HG03457 (cell line): ENCODE results near the gene MRPL50.

Experiments used
- ATAC-seq: cut with Tn5 transposase; IDR thresholded peaks from one replicate; pipeline ENCODE4 v1.9.1; 2021; ENCODE audit warnings: moderate number of reproducible peaks; ENCODE audit not compliant: unreplicated experiment

Gene MRPL50

GRCh38 chr9:101380295-101380694 is 18.1 kb downstream of the MRPL50 start:
- ATAC-seq: no peak

- no peak for ATAC-seq
These were observed 22.1 kb downstream of the MRPL50 start for GRCh38 chr9:101376111-101376848.

GRCh38 chr9:101375546-101375945 is 22.9 kb downstream of the MRPL50 start:
- no peak for ATAC-seq

- no peak for ATAC-seq
These were observed 25.9 kb downstream of the MRPL50 start for GRCh38 chr9:101372327-101373118.

GRCh38 chr9:101371813-101372212 is 26.6 kb downstream of the MRPL50 start:
- no peak for ATAC-seq

GRCh38 chr9:101369884-101370531 is 28.4 kb downstream of the MRPL50 start:
- no peak for ATAC-seq

- no peak for ATAC-seq
These were observed 29.1 kb downstream of the MRPL50 start for GRCh38 chr9:101369286-101369685.

- ATAC-seq: no peak
These were observed 31.1 kb downstream of the MRPL50 start for GRCh38 chr9:101367323-101367722.

GRCh38 chr9:101366038-101366756 is 32.2 kb downstream of the MRPL50 start:
- no peak for ATAC-seq

GRCh38 chr9:101365181-101365580 is 33.2 kb downstream of the MRPL50 start:
- ATAC-seq: no peak

- no peak for ATAC-seq
These were observed 36.0 kb downstream of the MRPL50 start for GRCh38 chr9:101362450-101362849.

- ATAC-seq: no peak
These were observed 37.8 kb downstream of the MRPL50 start for GRCh38 chr9:101360647-101361046.

- no peak for ATAC-seq
These were observed 38.7 kb downstream of the MRPL50 start for GRCh38 chr9:101359679-101360078.

- no peak for ATAC-seq
These were observed 41.8 kb downstream of the MRPL50 start for GRCh38 chr9:101356619-101357018.

GRCh38 chr9:101354765-101355708 is 43.4 kb downstream of the MRPL50 start:
- no peak for ATAC-seq

GRCh38 chr9:101354143-101354764 is 44.2 kb downstream of the MRPL50 start:
- ATAC-seq: no peak

GRCh38 chr9:101353683-101354082 is 44.7 kb downstream of the MRPL50 start:
- no peak for ATAC-seq

- ATAC-seq: no peak
These were observed 45.4 kb downstream of the MRPL50 start for GRCh38 chr9:101352892-101353463.

GRCh38 chr9:101350285-101350684 is 48.1 kb downstream of the MRPL50 start:
- no peak for ATAC-seq
